ENCODE results near the gene CCDC200. TPM values are rescaled to one million over a fixed set of nuclear protein-coding genes. Genes with fewer than 3 reads are reported as not detected.
A peak's percentile ranks its signal among the peaks of the same experiment; 100 is the strongest.
"Not testable (repeated sequence)": the region's sequence is repeated elsewhere in the genome, so short reads cannot be mapped to it uniquely, and the experiment has no call there.

Gene CCDC200
- not detected for total RNA-seq

- DNase-seq; H3K9me3 ChIP-seq; intact Hi-C loops (cut with DNase I); H3K4me3 ChIP-seq (replicated peaks in 1 of 3); H3K4me1 ChIP-seq; H3K27ac ChIP-seq; H3K27me3 ChIP-seq; H3K36me3 ChIP-seq: not testable (repeated sequence)
- no CpG with 5 or more reads among the region's 7 CpGs for WGBS, 2 donors
Measured at GRCh38 chr17:43228020-43228782, at the start of gene CCDC200. Gene CCDC200, minus strand, starts transcription at chr17:43228623. Its CDS starts 69 bp downstream, at chr17:43228554.

DNA sequence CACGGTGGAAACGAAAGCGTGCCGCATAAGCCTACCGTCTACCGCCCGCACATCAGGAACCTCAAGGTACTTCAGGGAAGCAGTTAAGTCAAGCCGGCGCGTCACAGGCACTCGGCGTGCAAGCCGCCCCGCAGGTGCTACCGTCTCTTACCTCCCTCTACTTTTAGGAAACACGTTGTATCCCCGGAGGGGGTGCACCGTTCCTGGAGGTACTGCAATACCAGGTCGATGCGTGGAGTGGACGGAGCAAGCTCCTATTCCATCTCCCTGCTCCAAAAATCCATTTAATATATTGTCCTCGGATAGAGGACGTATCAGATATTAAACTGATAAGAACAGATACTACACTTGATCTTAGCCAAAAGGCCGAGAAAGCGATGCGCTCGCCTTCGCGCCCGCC is 44.5 kb upstream of the CCDC200 start:
- H3K36me3 ChIP-seq; H3K27ac ChIP-seq; H3K27me3 ChIP-seq; H3K4me3 ChIP-seq (replicated peaks in 1 of 3); intact Hi-C loops (cut with DNase I); H3K4me1 ChIP-seq; DNase-seq; H3K9me3 ChIP-seq: not testable (repeated sequence)
- WGBS, 2 donors: no CpG with 5 or more reads among the region's 30 CpGs

GRCh38 chr17:43272483-43272882 is 44.1 kb upstream of the CCDC200 start:
- H3K36me3 ChIP-seq; H3K4me3 ChIP-seq (replicated peaks in 1 of 3); DNase-seq; H3K27me3 ChIP-seq; intact Hi-C loops (cut with DNase I); H3K4me1 ChIP-seq; H3K27ac ChIP-seq; H3K9me3 ChIP-seq: not testable (repeated sequence)
- WGBS, 2 donors: no CpG with 5 or more reads among the region's 12 CpGs

- no CpG with 5 or more reads among the region's 43 CpGs for WGBS, 2 donors
- intact Hi-C loops (cut with DNase I); H3K9me3 ChIP-seq; H3K27me3 ChIP-seq; DNase-seq; H3K36me3 ChIP-seq; H3K27ac ChIP-seq; H3K4me3 ChIP-seq (replicated peaks in 1 of 3); H3K4me1 ChIP-seq: not testable (repeated sequence)
Measured at GRCh38 chr17:43270552-43271504, 42.4 kb upstream of the CCDC200 start.

GRCh38 chr17:43246456-43246855 is 18.0 kb upstream of the CCDC200 start:
- H3K4me1 ChIP-seq; H3K27me3 ChIP-seq; H3K9me3 ChIP-seq; H3K4me3 ChIP-seq (replicated peaks in 1 of 3); intact Hi-C loops (cut with DNase I); H3K36me3 ChIP-seq; DNase-seq: not testable (repeated sequence)
- WGBS, 2 donors: 13 to 20% methylated on average over 18 of the region's 23 CpGs
- peak overlapping the region in 1 of 3 donors; percentile 45 for H3K27ac ChIP-seq

DNA sequence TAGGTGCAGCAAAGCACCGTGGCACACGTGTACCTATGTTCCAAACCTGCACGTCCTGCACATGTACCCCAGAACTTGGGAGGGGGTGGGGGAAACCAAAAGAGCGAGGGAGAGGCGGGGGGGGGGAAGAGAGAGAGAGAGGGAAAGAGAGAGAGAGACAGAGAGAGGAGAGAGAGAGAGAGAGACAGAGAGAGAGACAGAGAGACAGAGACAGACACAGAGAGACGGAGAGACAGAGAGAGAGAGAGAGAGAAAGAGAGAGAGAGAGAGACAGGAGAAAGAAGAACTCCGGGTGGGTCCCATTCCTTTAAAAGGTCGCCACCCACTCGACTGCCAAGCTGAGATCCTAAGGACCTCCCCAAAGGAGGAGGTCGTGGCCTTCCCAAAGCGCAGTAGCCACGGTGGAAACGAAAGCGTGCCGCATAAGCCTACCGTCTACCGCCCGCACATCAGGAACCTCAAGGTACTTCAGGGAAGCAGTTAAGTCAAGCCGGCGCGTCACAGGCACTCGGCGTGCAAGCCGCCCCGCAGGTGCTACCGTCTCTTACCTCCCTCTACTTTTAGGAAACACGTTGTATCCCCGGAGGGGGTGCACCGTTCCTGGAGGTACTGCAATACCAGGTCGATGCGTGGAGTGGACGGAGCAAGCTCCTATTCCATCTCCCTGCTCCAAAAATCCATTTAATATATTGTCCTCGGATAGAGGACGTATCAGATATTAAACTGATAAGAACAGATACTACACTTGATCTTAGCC is 12.4 kb upstream of the CCDC200 start:
- WGBS, 2 donors: no CpG with 5 or more reads among the region's 34 CpGs
- H3K27ac ChIP-seq; H3K4me3 ChIP-seq (replicated peaks in 1 of 3); H3K36me3 ChIP-seq; H3K4me1 ChIP-seq; H3K9me3 ChIP-seq; intact Hi-C loops (cut with DNase I); H3K27me3 ChIP-seq; DNase-seq: not testable (repeated sequence)

- DNase-seq; H3K4me3 ChIP-seq (replicated peaks in 1 of 3); H3K27ac ChIP-seq; H3K27me3 ChIP-seq; H3K36me3 ChIP-seq; intact Hi-C loops (cut with DNase I); H3K4me1 ChIP-seq; H3K9me3 ChIP-seq: not testable (repeated sequence)
- WGBS, 2 donors: no CpG with 5 or more reads among the region's 26 CpGs
Measured at GRCh38 chr17:43239597-43239996, 11.2 kb upstream of the CCDC200 start.

DNA sequence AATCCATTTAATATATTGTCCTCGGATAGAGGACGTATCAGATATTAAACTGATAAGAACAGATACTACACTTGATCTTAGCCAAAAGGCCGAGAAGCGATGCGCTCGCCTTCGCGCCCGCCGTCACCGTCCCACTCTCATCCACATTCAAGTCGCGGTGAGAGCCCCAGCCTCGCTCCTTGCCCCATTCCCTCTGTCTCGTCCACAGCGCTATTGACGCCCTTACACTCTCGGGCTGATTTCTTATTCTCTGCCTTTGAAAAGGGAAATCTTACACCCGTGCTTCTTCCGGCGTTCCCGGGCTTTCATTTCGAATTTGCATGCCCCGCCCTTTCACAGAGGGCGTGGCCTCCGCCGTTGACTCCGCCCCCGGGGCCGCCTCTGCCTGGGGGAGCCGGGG is 5.5 kb upstream of the CCDC200 start, which contains the start of gene RNU2-1:
Gene RNU2-1 (minus strand): TSS at position 101 of the 400 bp plus-strand sequence.
- H3K4me1 ChIP-seq; DNase-seq; H3K9me3 ChIP-seq; H3K4me3 ChIP-seq (replicated peaks in 1 of 3); H3K36me3 ChIP-seq; H3K27ac ChIP-seq; H3K27me3 ChIP-seq; intact Hi-C loops (cut with DNase I): not testable (repeated sequence)
- no CpG with 5 or more reads among the region's 31 CpGs for WGBS, 2 donors

- not testable (repeated sequence) for H3K9me3 ChIP-seq
- no CpG with 5 or more reads among the region's 15 CpGs for WGBS, 2 donors
Measured at GRCh38 chr17:43233263-43233662, 4.8 kb upstream of the CCDC200 start.

GRCh38 chr17:43232021-43232699 is 3.7 kb upstream of the CCDC200 start:
- 84 to 100% methylated on average over 2 to 21 of the region's 24 CpGs for WGBS, 2 donors
- DNase-seq: peak; percentile 11 to 44
- H3K4me1 ChIP-seq; H3K9me3 ChIP-seq; intact Hi-C loops (cut with DNase I); H3K27me3 ChIP-seq; H3K36me3 ChIP-seq: not testable (repeated sequence)
- Histone ChIP-seq H3K4me3 (replicated peaks in 1 of 3) (peak overlapping the region in 1 of 3 donors; percentile 13), H3K27ac (peak overlapping the region in 1 of 3 donors; percentile 44)

More at GRCh38 chr17:43233263-43233662, 4.8 kb upstream of the CCDC200 start:
- intact Hi-C loops (cut with DNase I); H3K27ac ChIP-seq; H3K36me3 ChIP-seq; H3K27me3 ChIP-seq; H3K4me1 ChIP-seq; H3K4me3 ChIP-seq (replicated peaks in 1 of 3); DNase-seq: not testable (repeated sequence)
